HG03060 (cell line): ENCODE measurements around the gene LIAS.
A peak's percentile ranks its signal among the peaks of the same experiment; 100 is the strongest.

Experiments used
- ATAC-seq: cut with Tn5 transposase; IDR thresholded peaks from one replicate; pipeline ENCODE4 v1.9.1; 2021; ENCODE audit warnings: low read depth, moderate number of reproducible peaks; ENCODE audit not compliant: unreplicated experiment

LIAS gene

GRCh38 chr4:39527296-39528060, 68.6 kb downstream of the LIAS start, which contains the start of gene UGDH:
UGDH (minus strand) TSS chr4:39527439; CDS start chr4:39521512, 5,927 bp downstream.
- ATAC-seq = peak; percentile 84

- no peak for ATAC-seq
Measured at GRCh38 chr4:39528061-39528465, 69.2 kb downstream of the LIAS start.
